Measurements from ENCODE around the gene PLCG1. TPM values are rescaled to one million over a fixed set of nuclear protein-coding genes. Genes with fewer than 3 reads are reported as not detected.
A peak's percentile ranks its signal among the peaks of the same experiment; 100 is the strongest.

The PLCG1 gene
- total and polyA plus RNA-seq, 4 donors = 2.0 to 30.4 (median 16.1) TPM

GRCh38 chr20:41139227-41140093 is 2.1 kb downstream of the PLCG1 start (continued):
- TF ChIP-seq CTCF (IDR thresholded peaks at IDR 0.05; ENCODE audit: low read depth, low read length, missing input control) = no peak
- no peak for TF ChIP-seq FOXA2 (IDR thresholded peaks at IDR 0.05)
- no peak for TF ChIP-seq ATF3 (IDR thresholded peaks at IDR 0.05)

GRCh38 chr20:41140226-41141133 is 3.1 kb downstream of the PLCG1 start:
- peak overlapping the region; percentile 43 to 52 for H3K27ac ChIP-seq (ENCODE audit: low read depth in 1 of 2, low read length in 2 of 2)
- H3K4me1 ChIP-seq (ENCODE audit: control insufficient read depth in 4 of 4, insufficient read depth in 4 of 4, low read length in 3 of 4) = peaks cover 0 to 25% (median 13%) of the 10 kb centered on the region in 4 donors
- TF ChIP-seq TAF1 (conservative IDR thresholded peaks at IDR 0.05) (no peak), ZBTB33 (IDR thresholded peaks at IDR 0.05) (no peak), HNF4A (conservative IDR thresholded peaks at IDR 0.05) (no peak), GABPA (IDR thresholded peaks at IDR 0.05 in 1 of 2, conservative IDR thresholded peaks at IDR 0.05 in 1 of 2) (no peak), MAX (IDR thresholded peaks at IDR 0.05) (no peak), ATF3 (IDR thresholded peaks at IDR 0.05) (no peak), NR2F2 (IDR thresholded peaks at IDR 0.05) (no peak), RAD21 (IDR thresholded peaks at IDR 0.05) (no peak), FOXA1 (IDR thresholded peaks at IDR 0.05) (no peak), SP1 (IDR thresholded peaks at IDR 0.05) (no peak), REST (IDR thresholded peaks at IDR 0.05) (no peak), JUND (IDR thresholded peaks at IDR 0.05) (no peak), CTCF (IDR thresholded peaks at IDR 0.05; ENCODE audit: low read depth, low read length, missing input control) (no peak), YY1 (IDR thresholded peaks at IDR 0.05) (no peak), EGR1 (IDR thresholded peaks at IDR 0.05; ENCODE audit: low read depth in 2 of 2) (no peak), RXRA (IDR thresholded peaks at IDR 0.05) (no peak), FOXA2 (IDR thresholded peaks at IDR 0.05) (no peak), HNF4G (IDR thresholded peaks at IDR 0.05) (no peak)
- H3K9me3 ChIP-seq (ENCODE audit: control insufficient read depth in 4 of 4, low read length in 3 of 4) = no peaks in the 10 kb centered on the region
- no peak for DNase-seq (ENCODE audit: low spot score)
- no peaks in the 10 kb centered on the region for H3K36me3 ChIP-seq (ENCODE audit: control insufficient read depth in 4 of 4, insufficient read depth in 3 of 4, low read depth in 1 of 4, low read length in 3 of 4)
- H3K4me3 ChIP-seq (ENCODE audit: low read depth in 1 of 3, low read length in 3 of 3) = no peak overlapping the region
- H3K27me3 ChIP-seq (ENCODE audit: control insufficient read depth in 4 of 4, insufficient read depth in 4 of 4, low read length in 3 of 4) = no peaks in the 10 kb centered on the region
- WGBS = 78% methylated on average over 10 of the region's 10 CpGs
- H3K9ac ChIP-seq (ENCODE audit: low read depth in 1 of 2, low read length in 2 of 2) = no peak overlapping the region

Measured in liver (tissue), 9 donors.